ENCODE measurements around the gene BEST4.
"Not testable (repeated sequence)": the region's sequence is repeated elsewhere in the genome, so short reads cannot be mapped to it uniquely, and the experiment has no call there.

The BEST4 gene

GRCh38 chr1:44819196-44819607, 31.2 kb upstream of the BEST4 start:
- DNase-seq = no peak

GRCh38 chr1:44817771-44818495, 30.0 kb upstream of the BEST4 start:
- DNase-seq = no peak

- no peak for DNase-seq
These were observed 29.3 kb upstream of the BEST4 start for GRCh38 chr1:44817307-44817706.

- not testable (repeated sequence) for DNase-seq
These were observed 28.0 kb upstream of the BEST4 start for GRCh38 chr1:44815926-44816325.

- DNase-seq = peak; percentile 58
These were observed 25.0 kb upstream of the BEST4 start for GRCh38 chr1:44812822-44813543.

- DNase-seq = no peak
These were observed 23.3 kb upstream of the BEST4 start for GRCh38 chr1:44811234-44811633.

- DNase-seq = not testable (repeated sequence)
These were observed 22.8 kb upstream of the BEST4 start for GRCh38 chr1:44810762-44811105.

GRCh38 chr1:44810101-44810761, 22.3 kb upstream of the BEST4 start:
- DNase-seq = no peak

GRCh38 chr1:44808938-44809917, 21.3 kb upstream of the BEST4 start:
- DNase-seq = no peak

GRCh38 chr1:44808063-44808937, 20.3 kb upstream of the BEST4 start, which contains the start of gene BTBD19:
BTBD19 (plus strand) TSS chr1:44808523; CDS start chr1:44808821, 298 bp downstream.
- peak; percentile 96 for DNase-seq

- peak; percentile 100 for DNase-seq
These were observed 19.5 kb upstream of the BEST4 start for GRCh38 chr1:44807364-44808062.

GRCh38 chr1:44806704-44807363, 18.9 kb upstream of the BEST4 start, which contains the start of gene DYNLT4:
DYNLT4 (minus strand) TSS chr1:44807351; CDS start chr1:44806668, 683 bp downstream.
- DNase-seq = no peak

- DNase-seq = no peak
These were observed 18.2 kb upstream of the BEST4 start for GRCh38 chr1:44806025-44806703.

GRCh38 chr1:44805311-44806024, 17.5 kb upstream of the BEST4 start:
- peak; percentile 56 for DNase-seq

- DNase-seq = no peak
These were observed 15.5 kb upstream of the BEST4 start for GRCh38 chr1:44803312-44804095.

GRCh38 chr1:44803062-44803311, 15.0 kb upstream of the BEST4 start:
- DNase-seq = no peak

- DNase-seq = no peak
These were observed 14.5 kb upstream of the BEST4 start for GRCh38 chr1:44802306-44803061.
